ENCODE measurements around the gene TPCN1. TPM values are rescaled to one million over a fixed set of nuclear protein-coding genes. Genes with fewer than 3 reads are reported as not detected.

The TPCN1 gene
- total RNA-seq, 1 experiment from 2014 or later: 18.4 TPM

DNA sequence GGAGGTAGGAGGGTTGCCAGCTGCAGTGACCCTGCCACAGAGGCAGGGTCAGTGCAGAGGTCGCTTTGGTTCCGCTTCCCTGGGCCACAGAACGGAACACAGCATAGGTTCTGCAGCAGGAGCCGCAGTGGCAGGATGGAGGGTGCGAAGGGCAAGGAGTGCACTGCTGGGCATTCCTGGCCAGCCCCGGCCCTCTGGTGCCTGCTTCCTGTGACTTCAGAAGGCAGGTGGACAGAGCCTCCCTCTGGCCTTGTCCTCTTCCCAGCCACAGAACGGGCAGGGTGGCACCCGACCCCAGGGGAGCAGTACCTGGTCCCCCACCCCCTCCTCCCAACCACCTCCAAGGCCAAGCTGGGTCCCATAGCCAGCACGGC, 75.9 kb downstream of the TPCN1 start:
- no peaks in the 10 kb centered on the region for H3K36me3 ChIP-seq

GRCh38 chr12:113297621-113298471, 76.6 kb downstream of the TPCN1 start:
- Histone ChIP-seq H3K9me3 (replicated peaks) (no peaks in the 10 kb centered on the region), H3K4me1 (no peaks in the 10 kb centered on the region; the same call in 1 of the 2 replicates), H3K36me3 (no peaks in the 10 kb centered on the region), H3K27ac (no peak overlapping the region), H3K4me3 (no peak overlapping the region), H3K27me3 (no peaks in the 10 kb centered on the region)
- no peak for DNase-seq

More for the DNA sequence above, 75.9 kb downstream of the TPCN1 start:
- no peak overlapping the region for H3K27ac ChIP-seq
- DNase-seq: no peak
- H3K4me1 ChIP-seq: no peaks in the 10 kb centered on the region; the same call in 1 of the 2 replicates
- H3K27me3 ChIP-seq: no peaks in the 10 kb centered on the region
- no peak overlapping the region for H3K4me3 ChIP-seq
- no peaks in the 10 kb centered on the region for H3K9me3 ChIP-seq (replicated peaks)

GRCh38 chr12:113298472-113298817, 77.2 kb downstream of the TPCN1 start:
- H3K9me3 ChIP-seq (replicated peaks): no peaks in the 10 kb centered on the region
- no peak overlapping the region for H3K4me3 ChIP-seq
- H3K4me1 ChIP-seq: no peaks in the 10 kb centered on the region; the same call in 1 of the 2 replicates
- no peak for DNase-seq
- H3K27me3 ChIP-seq: no peaks in the 10 kb centered on the region
- H3K36me3 ChIP-seq: no peaks in the 10 kb centered on the region
- H3K27ac ChIP-seq: no peak overlapping the region

DNA sequence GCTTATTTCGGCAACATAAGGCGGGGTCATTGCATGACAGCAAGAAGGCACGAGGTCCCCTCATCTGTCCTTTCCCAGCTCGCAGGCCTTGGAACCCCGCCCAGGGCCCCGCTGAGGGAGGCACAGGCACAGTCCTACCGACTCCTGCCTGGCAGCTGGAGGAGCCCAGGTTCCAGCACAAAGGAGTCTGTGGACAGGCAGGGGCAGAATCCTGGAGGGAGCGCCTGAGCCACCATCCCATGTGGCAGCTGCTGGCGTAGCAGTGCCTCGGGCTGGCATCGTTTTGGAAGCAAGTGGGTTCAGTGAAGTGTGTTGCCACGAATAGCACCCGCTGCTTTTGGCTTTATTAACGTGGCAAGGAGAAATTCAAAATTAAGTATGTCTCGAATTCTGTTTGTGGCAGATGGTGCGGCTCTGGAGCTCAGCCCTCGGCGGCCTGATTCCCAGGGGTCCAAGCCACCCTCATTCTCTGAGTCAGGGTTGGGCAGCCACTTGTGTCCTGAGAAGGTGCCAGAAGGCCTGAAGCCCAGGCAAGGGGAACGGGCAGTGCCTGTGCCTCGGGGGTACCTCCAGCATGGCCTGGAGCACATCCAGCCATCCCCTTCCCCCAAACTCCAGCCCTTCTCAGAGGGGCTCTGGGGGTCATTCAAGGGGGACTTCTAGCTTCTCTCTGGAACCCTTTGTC, 77.7 kb downstream of the TPCN1 start:
- no peak for DNase-seq

DNA sequence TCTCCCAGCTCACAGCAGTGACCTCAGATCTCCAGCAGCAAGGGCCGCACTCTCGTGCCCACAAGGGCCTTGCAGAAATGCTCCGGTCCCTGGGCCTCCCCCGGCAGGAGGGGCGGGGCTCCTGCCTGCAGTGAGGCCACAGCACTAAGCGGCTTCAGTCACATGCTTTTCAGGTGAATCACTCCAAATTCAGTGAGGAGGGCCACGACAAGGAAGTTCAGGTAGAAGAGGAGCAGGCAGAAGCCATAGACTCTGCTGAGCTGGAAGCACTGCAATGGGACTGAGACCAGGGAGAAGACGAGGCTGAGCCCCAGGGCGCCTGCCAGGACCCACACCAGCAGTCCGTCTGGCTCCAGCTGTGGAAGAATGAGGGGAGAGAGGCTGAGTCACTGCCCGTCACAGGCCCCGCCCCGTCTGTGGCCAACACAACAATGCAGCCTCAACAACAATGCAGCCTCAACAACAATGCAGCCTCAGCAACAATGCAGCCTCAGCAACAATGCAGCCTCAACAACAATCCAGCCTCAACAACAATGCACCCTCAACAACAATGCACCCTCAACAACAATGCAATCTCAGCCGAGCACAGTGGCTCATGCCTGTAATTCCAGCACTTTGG, 78.5 kb downstream of the TPCN1 start:
- H3K9me3 ChIP-seq (replicated peaks): no peaks in the 10 kb centered on the region
- no peaks in the 10 kb centered on the region; the same call in 1 of the 2 replicates for H3K4me1 ChIP-seq
- no peak overlapping the region for H3K4me3 ChIP-seq
- no peak overlapping the region for H3K27ac ChIP-seq
- no peaks in the 10 kb centered on the region for H3K36me3 ChIP-seq
- peak; percentile 19 to 26 for DNase-seq
- H3K27me3 ChIP-seq: no peaks in the 10 kb centered on the region

More for the DNA sequence above, 77.7 kb downstream of the TPCN1 start:
- Histone ChIP-seq H3K27ac (no peak overlapping the region), H3K4me1 (no peaks in the 10 kb centered on the region; the same call in 1 of the 2 replicates), H3K4me3 (no peak overlapping the region), H3K9me3 (replicated peaks) (no peaks in the 10 kb centered on the region), H3K27me3 (no peaks in the 10 kb centered on the region), H3K36me3 (no peaks in the 10 kb centered on the region)

GRCh38 chr12:113301811-113302210, 80.5 kb downstream of the TPCN1 start:
- no peak for DNase-seq
- H3K27me3 ChIP-seq: no peaks in the 10 kb centered on the region
- peaks cover 2% of the 10 kb centered on the region; the same call in 1 of the 2 replicates for H3K4me1 ChIP-seq
- no peak overlapping the region for H3K27ac ChIP-seq
- no peaks in the 10 kb centered on the region for H3K9me3 ChIP-seq (replicated peaks)
- H3K4me3 ChIP-seq: no peak overlapping the region
- H3K36me3 ChIP-seq: no peaks in the 10 kb centered on the region

DNA sequence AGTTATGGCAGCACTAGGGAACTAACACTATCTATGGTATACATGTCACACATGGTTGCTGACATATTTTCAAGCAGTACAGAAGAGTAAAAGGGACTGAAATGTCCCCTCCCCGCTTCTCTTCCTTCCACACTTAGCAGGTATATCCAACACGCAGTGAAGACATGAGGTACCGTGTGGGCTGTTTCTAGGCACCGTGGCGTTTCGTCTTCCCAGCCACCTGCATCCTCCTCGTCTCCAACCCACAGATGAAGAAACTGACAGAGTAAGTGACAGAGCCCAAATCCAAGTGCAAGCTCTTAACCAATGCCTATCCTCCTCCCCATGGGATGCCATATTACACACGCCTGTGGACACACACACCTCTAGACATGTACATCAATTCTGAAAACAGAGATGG, 81.2 kb downstream of the TPCN1 start:
- Histone ChIP-seq H3K36me3 (no peaks in the 10 kb centered on the region), H3K27ac (no peak overlapping the region), H3K4me3 (no peak overlapping the region), H3K27me3 (no peaks in the 10 kb centered on the region), H3K9me3 (replicated peaks) (no peaks in the 10 kb centered on the region), H3K4me1 (peaks cover 2% of the 10 kb centered on the region; the same call in 1 of the 2 replicates)
- DNase-seq: no peak

- H3K27me3 ChIP-seq: no peaks in the 10 kb centered on the region
- H3K27ac ChIP-seq: no peak overlapping the region
- no peaks in the 10 kb centered on the region for H3K9me3 ChIP-seq (replicated peaks)
- peaks cover 2% of the 10 kb centered on the region; the same call in 1 of the 2 replicates for H3K4me1 ChIP-seq
- DNase-seq: no peak
- no peaks in the 10 kb centered on the region for H3K36me3 ChIP-seq
- H3K4me3 ChIP-seq: no peak overlapping the region
Observed at GRCh38 chr12:113302886-113303640, 81.8 kb downstream of the TPCN1 start.

DNA sequence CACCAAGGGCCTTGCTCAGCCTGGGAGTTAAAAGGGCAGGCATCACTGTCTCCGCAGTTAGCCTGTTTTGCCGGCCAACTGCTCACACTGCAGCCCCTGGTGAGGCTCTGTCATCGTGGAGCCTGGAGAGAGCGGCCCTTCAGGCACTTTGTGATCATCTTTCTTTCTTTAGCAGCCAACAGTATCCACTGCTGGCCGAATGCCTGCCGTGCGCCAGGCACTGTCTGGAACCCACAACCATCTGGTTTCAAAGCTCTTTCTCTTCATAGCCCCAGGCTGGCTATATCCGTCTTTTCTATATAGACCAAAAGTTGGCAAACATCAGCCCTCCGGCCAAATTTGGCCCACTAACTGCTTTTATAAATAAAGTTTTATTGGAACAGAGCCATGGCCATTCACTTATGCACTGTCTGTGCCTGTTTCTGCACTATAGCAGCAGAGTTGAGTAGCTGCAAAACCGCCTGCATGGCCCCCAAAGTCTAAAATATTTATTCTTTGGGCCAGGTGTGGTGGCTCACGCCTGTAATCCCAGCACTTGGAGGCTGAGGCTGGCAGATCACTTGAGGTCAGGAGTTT, 84.1 kb downstream of the TPCN1 start:
- H3K27ac ChIP-seq: no peak overlapping the region
- H3K4me3 ChIP-seq: no peak overlapping the region
- H3K9me3 ChIP-seq (replicated peaks): no peaks in the 10 kb centered on the region
- 0 out of 2 replicates have a peak, but pooled peaks cover 2% of the 10 kb centered on the region for H3K4me1 ChIP-seq
- H3K27me3 ChIP-seq: no peaks in the 10 kb centered on the region
- H3K36me3 ChIP-seq: no peaks in the 10 kb centered on the region
- no peak for DNase-seq

- Histone ChIP-seq H3K36me3 (no peaks in the 10 kb centered on the region), H3K4me1 (0 out of 2 replicates have a peak, but pooled peaks cover 2% of the 10 kb centered on the region), H3K27me3 (no peaks in the 10 kb centered on the region), H3K4me3 (no peak overlapping the region), H3K27ac (no peak overlapping the region), H3K9me3 (replicated peaks) (no peaks in the 10 kb centered on the region)
- DNase-seq: peak; percentile 30 to 42
Observed at GRCh38 chr12:113306382-113306781, 85.1 kb downstream of the TPCN1 start.

GRCh38 chr12:113310489-113310888, 89.2 kb downstream of the TPCN1 start:
- no peaks in the 10 kb centered on the region for H3K27me3 ChIP-seq
- no peaks in the 10 kb centered on the region for H3K36me3 ChIP-seq
- no peaks in the 10 kb centered on the region for H3K9me3 ChIP-seq (replicated peaks)
- 0 out of 2 replicates have a peak, but pooled peaks cover 2% of the 10 kb centered on the region for H3K4me1 ChIP-seq
- no peak overlapping the region for H3K27ac ChIP-seq
- H3K4me3 ChIP-seq: no peak overlapping the region
- peak in 1 of 2 experiments; percentile 40 for DNase-seq

DNA sequence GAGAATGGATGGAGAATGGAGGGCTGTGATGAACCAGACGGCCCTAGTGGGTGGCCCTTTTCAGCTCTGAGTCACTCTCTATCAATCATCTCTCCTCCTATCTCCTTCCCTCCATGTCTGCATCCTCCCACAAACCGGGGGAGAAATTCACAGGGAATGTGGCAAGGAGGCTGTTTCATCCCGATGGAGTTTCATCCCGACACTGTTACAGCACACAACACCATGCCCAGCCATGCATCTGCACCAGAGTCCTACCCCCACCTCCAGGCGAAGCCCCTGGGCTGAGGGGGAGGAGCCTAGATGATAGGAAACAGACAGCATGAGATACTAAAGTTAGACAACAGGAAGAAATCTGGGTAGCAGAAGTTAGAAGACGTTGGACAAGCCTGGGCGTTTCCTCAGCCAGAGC, 92.9 kb downstream of the TPCN1 start:
- Histone ChIP-seq H3K27me3 (no peaks in the 10 kb centered on the region), H3K4me3 (no peak overlapping the region), H3K27ac (no peak overlapping the region), H3K4me1 (no peaks in the 10 kb centered on the region), H3K36me3 (peaks cover 9% of the 10 kb centered on the region), H3K9me3 (replicated peaks) (no peaks in the 10 kb centered on the region)
- no peak for DNase-seq

- Histone ChIP-seq H3K9me3 (replicated peaks) (no peaks in the 10 kb centered on the region), H3K36me3 (peaks cover 9% of the 10 kb centered on the region), H3K27ac (no peak overlapping the region), H3K27me3 (no peaks in the 10 kb centered on the region), H3K4me1 (no peaks in the 10 kb centered on the region), H3K4me3 (no peak overlapping the region)
- no peak for DNase-seq
Observed at GRCh38 chr12:113315358-113315757, 94.1 kb downstream of the TPCN1 start.

DNA sequence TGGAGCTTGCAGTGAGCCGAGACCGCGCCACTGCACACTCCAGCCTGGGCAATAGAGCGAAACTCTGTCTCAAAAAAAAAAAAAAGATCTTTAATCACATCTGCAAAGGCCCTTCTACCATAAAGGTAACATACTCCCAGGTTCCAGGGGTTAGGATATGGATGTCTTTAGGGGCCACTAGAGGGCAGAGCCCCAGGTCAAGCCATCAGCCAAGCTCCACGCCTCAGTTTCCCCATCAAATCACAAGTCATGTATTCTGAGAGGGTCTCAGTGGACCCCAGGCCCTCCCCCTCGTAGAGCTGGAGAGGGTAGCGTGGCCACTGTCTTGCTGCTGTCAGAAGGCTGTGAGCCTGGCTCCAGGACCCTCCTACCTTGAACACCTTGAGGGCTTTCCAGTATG, 94.9 kb downstream of the TPCN1 start:
- H3K4me1 ChIP-seq: no peaks in the 10 kb centered on the region
- H3K27ac ChIP-seq: no peak overlapping the region
- DNase-seq: no peak
- no peaks in the 10 kb centered on the region for H3K27me3 ChIP-seq
- no peaks in the 10 kb centered on the region for H3K9me3 ChIP-seq (replicated peaks)
- H3K4me3 ChIP-seq: no peak overlapping the region
- peaks cover 9% of the 10 kb centered on the region for H3K36me3 ChIP-seq

All from SJCRH30 (cell line).